OCI-LY7 (cell line): ENCODE results near the gene MRFAP1L1.

Experiments used
- EZH2phosphoT487 ChIP-seq: fragments of 200-600 bp; sonication (generic); IDR thresholded peaks from 2 replicates; pipeline ENCODE4 v1.6.1; 2018; ENCODE audit warnings: low read depth, borderline replicate concordance, mild to moderate bottlenecking, mixed run types, antibody characterized with exemption, low read length, moderate library complexity, mixed read lengths
- TF ChIP-seq, protein P1 (sequence below): fragments of 200-600 bp; sonication (generic); conservative IDR thresholded peaks from 2 replicates; pipeline ENCODE4 v1.5.1; 2014; ENCODE audit warnings: mild to moderate bottlenecking, antibody characterized with exemption, low read length, moderate library complexity, mixed read lengths

DNA sequence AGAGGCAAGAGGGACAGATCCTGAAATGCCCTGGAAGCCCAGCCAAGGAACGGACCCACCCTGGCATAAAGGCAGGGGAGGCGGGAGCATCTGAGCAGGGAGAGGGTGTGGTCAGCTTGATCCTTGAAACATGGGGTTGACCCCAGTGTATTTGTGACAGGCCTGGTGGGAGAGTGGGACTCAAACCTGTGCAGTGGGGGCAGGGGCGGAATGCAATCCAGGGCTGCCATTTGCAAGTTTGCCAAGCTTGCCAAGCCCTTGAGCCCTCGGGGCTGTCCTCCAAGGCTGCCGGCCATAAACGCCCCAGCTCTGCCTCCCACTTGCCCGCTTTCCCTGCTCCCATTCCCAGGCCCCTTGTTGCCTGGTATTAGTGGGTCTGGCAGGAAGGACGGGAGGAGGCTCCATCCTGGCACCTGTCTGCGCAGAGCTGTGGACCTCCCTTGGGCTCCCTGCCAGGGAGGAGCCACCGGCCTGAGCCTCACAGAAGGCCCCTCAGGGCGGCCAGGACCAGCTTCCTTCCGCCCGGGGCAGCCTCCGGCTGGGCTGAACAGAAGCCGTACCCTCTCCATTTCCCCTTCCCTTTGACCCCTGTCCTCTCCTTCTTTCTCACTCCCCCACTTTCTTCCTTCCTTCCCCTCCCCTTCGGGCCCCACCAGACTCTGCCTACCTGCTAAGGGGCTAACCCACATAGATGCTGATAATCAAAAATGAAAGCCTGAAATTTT, 15.3 kb downstream of the MRFAP1L1 start:
- TF ChIP-seq, protein P1, sequence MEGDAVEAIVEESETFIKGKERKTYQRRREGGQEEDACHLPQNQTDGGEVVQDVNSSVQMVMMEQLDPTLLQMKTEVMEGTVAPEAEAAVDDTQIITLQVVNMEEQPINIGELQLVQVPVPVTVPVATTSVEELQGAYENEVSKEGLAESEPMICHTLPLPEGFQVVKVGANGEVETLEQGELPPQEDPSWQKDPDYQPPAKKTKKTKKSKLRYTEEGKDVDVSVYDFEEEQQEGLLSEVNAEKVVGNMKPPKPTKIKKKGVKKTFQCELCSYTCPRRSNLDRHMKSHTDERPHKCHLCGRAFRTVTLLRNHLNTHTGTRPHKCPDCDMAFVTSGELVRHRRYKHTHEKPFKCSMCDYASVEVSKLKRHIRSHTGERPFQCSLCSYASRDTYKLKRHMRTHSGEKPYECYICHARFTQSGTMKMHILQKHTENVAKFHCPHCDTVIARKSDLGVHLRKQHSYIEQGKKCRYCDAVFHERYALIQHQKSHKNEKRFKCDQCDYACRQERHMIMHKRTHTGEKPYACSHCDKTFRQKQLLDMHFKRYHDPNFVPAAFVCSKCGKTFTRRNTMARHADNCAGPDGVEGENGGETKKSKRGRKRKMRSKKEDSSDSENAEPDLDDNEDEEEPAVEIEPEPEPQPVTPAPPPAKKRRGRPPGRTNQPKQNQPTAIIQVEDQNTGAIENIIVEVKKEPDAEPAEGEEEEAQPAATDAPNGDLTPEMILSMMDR, result no peak
- no peak for TF ChIP-seq EZH2phosphoT487
